SU-DHL-6 (cell line): Measurements from ENCODE around the gene TXNL4B.

Experiments used
- H2AFZ ChIP-seq: fragments of 200-600 bp; sonication (generic); 2 replicates; pipeline ENCODE4 v1.6.1; 2014; ENCODE audit warnings: low read depth, mild to moderate bottlenecking, moderate library complexity, mixed read lengths, antibody characterized with exemption, low read length; ENCODE audit not compliant: severe bottlenecking
- H3F3A ChIP-seq: fragments of 200-600 bp; shearing (Covaris generic); 2 replicates; pipeline ENCODE4 v1.6.0; 2016; ENCODE audit warnings: antibody characterized with exemption, mild to moderate bottlenecking; ENCODE audit not compliant: insufficient read depth
- H3K27ac ChIP-seq: fragments of 200-600 bp; sonication (generic); 2 replicates; pipeline ENCODE4 v1.5.1; 2016; ENCODE audit warnings: low read depth, mild to moderate bottlenecking, low read length, moderate library complexity, mixed read lengths
- H3K27me3 ChIP-seq: fragments of 200-600 bp; sonication (generic), shearing (Covaris generic); 2 replicates; pipeline ENCODE4 v1.6.0; 2014; ENCODE audit warnings: mild to moderate bottlenecking, low read length
- H3K36me3 ChIP-seq: fragments of 200-600 bp; sonication (generic); 2 replicates; pipeline ENCODE4 v1.6.1; 2014; ENCODE audit warnings: mild to moderate bottlenecking, low read length, mixed read lengths
- H3K4me2 ChIP-seq: fragments of 300-600, 200-600 bp; shearing (Covaris generic), sonication (generic); 2 replicates; pipeline ENCODE4 v1.6.0; 2014; ENCODE audit warnings: low read length, low read depth, mild to moderate bottlenecking; ENCODE audit not compliant: poor library complexity, severe bottlenecking
- H3K4me3 ChIP-seq: fragments of 200-600 bp; sonication (generic); 2 replicates; pipeline ENCODE4 v1.5.1; 2014; ENCODE audit warnings: antibody characterized with exemption, low read length, mild to moderate bottlenecking, mixed read lengths; ENCODE audit not compliant: insufficient read depth, poor library complexity, severe bottlenecking
- H3K79me2 ChIP-seq: fragments of 200-600 bp; sonication (generic); 2 replicates; pipeline ENCODE4 v1.6.1; 2014; ENCODE audit warnings: mild to moderate bottlenecking, low read length, moderate library complexity; ENCODE audit not compliant: insufficient read depth
- H3K9ac ChIP-seq: fragments of 200-600 bp; sonication (generic); 2 replicates; pipeline ENCODE4 v1.7.0; 2014; ENCODE audit warnings: mild to moderate bottlenecking, low read length
- H3K9me2 ChIP-seq: fragments of 200-600 bp; sonication (generic); replicated peaks from 2 replicates; pipeline ENCODE4 v1.6.1; 2014; ENCODE audit warnings: low read length; ENCODE audit not compliant: insufficient read depth
- H3K9me3 ChIP-seq: fragments of 200-600 bp; sonication (generic); 2 replicates; pipeline ENCODE4 v1.6.1; 2014; ENCODE audit warnings: low read length, mixed read lengths; ENCODE audit not compliant: insufficient read depth
- H4K20me1 ChIP-seq: fragments of 200-600 bp; sonication (generic); 2 replicates; pipeline ENCODE4 v1.6.1; 2014; ENCODE audit warnings: low read depth, mild to moderate bottlenecking, antibody characterized with exemption, low read length, moderate library complexity, mixed read lengths
- CTCF ChIP-seq: fragments of 200-600 bp; sonication (generic); IDR thresholded peaks from one replicate; pipeline ENCODE4 v1.5.1; 2017; ENCODE audit warnings: antibody characterized with exemption, mild to moderate bottlenecking, low read length, moderate library complexity; ENCODE audit not compliant: insufficient read depth, poor library complexity, severe bottlenecking
- EZH2phosphoT487 ChIP-seq: fragments of 200-600 bp; sonication (generic), shearing (Covaris generic); conservative IDR thresholded peaks from 2 replicates; pipeline ENCODE4 v1.6.1; 2018; ENCODE audit warnings: mild to moderate bottlenecking, antibody characterized with exemption, low read length, moderate library complexity, mixed read lengths

The TXNL4B gene

GRCh38 chr16:72049110-72049509 is 44.3 kb downstream of the TXNL4B start:
- TF ChIP-seq EZH2phosphoT487, result no peak
- TF ChIP-seq CTCF, result no peak
- H3K36me3 ChIP-seq, result no peaks in the 10 kb centered on the region
- no peak overlapping the region for H3K4me3 ChIP-seq
- no peaks in the 10 kb centered on the region for H3F3A ChIP-seq
- H3K27ac ChIP-seq, result no peak overlapping the region
- no peak overlapping the region for H3K9ac ChIP-seq
- no peaks in the 10 kb centered on the region for H3K27me3 ChIP-seq
- no peak overlapping the region for H2AFZ ChIP-seq
- H3K9me2 ChIP-seq, result no peaks in the 10 kb centered on the region
- H3K79me2 ChIP-seq, result no peaks in the 10 kb centered on the region
- H4K20me1 ChIP-seq, result no peaks in the 10 kb centered on the region
- H3K4me2 ChIP-seq, result no peak overlapping the region
- H3K9me3 ChIP-seq, result peaks cover 6% of the 10 kb centered on the region; the same call in 1 of the 2 replicates

- no peaks in the 10 kb centered on the region for H3K79me2 ChIP-seq
- H3K9me2 ChIP-seq, result no peaks in the 10 kb centered on the region
- H3K9me3 ChIP-seq, result peaks cover 6% of the 10 kb centered on the region; the same call in 1 of the 2 replicates
- H3K4me2 ChIP-seq, result no peak overlapping the region
- no peak overlapping the region for H3K9ac ChIP-seq
- no peaks in the 10 kb centered on the region for H3F3A ChIP-seq
- TF ChIP-seq CTCF (no peak), EZH2phosphoT487 (no peak)
- H3K4me3 ChIP-seq, result no peak overlapping the region
- H3K36me3 ChIP-seq, result no peaks in the 10 kb centered on the region
- no peak overlapping the region for H2AFZ ChIP-seq
- H4K20me1 ChIP-seq, result no peaks in the 10 kb centered on the region
- no peak overlapping the region for H3K27ac ChIP-seq
- no peaks in the 10 kb centered on the region for H3K27me3 ChIP-seq
These were observed 48.5 kb downstream of the TXNL4B start for GRCh38 chr16:72044825-72045359.

- H3K9me3 ChIP-seq, result no peaks in the 10 kb centered on the region; the same call in 1 of the 2 replicates
- no peaks in the 10 kb centered on the region for H3K9me2 ChIP-seq
- H3K79me2 ChIP-seq, result no peaks in the 10 kb centered on the region
- no peak overlapping the region for H3K9ac ChIP-seq
- H3K36me3 ChIP-seq, result no peaks in the 10 kb centered on the region
- H3K4me3 ChIP-seq, result no peak overlapping the region
- no peak overlapping the region for H2AFZ ChIP-seq
- no peaks in the 10 kb centered on the region for H3K27me3 ChIP-seq
- H3K27ac ChIP-seq, result no peak overlapping the region
- H4K20me1 ChIP-seq, result no peaks in the 10 kb centered on the region
- TF ChIP-seq EZH2phosphoT487, result no peak
- no peak for TF ChIP-seq CTCF
- no peak overlapping the region for H3K4me2 ChIP-seq
- no peaks in the 10 kb centered on the region for H3F3A ChIP-seq
These were observed 49.1 kb downstream of the TXNL4B start for GRCh38 chr16:72044296-72044695.

- H3K9me3 ChIP-seq, result no peaks in the 10 kb centered on the region
- H4K20me1 ChIP-seq, result no peaks in the 10 kb centered on the region
- no peaks in the 10 kb centered on the region for H3F3A ChIP-seq
- H2AFZ ChIP-seq, result no peak overlapping the region
- no peak overlapping the region for H3K9ac ChIP-seq
- no peak overlapping the region for H3K27ac ChIP-seq
- TF ChIP-seq CTCF (no peak), EZH2phosphoT487 (no peak)
- no peaks in the 10 kb centered on the region for H3K27me3 ChIP-seq
- no peak overlapping the region for H3K4me3 ChIP-seq
- no peaks in the 10 kb centered on the region for H3K36me3 ChIP-seq
- no peaks in the 10 kb centered on the region for H3K79me2 ChIP-seq
- H3K4me2 ChIP-seq, result no peak overlapping the region
- H3K9me2 ChIP-seq, result no peaks in the 10 kb centered on the region
These were observed 49.9 kb downstream of the TXNL4B start for GRCh38 chr16:72043539-72043938.
